ENCODE measurements around the gene TRIM2. TPM values are rescaled to one million over a fixed set of nuclear protein-coding genes. Genes with fewer than 3 reads are reported as not detected.

Gene TRIM2
- polyA plus RNA-seq, 3 donors, result 0.50 to 0.96 (median 0.76) TPM

DNA sequence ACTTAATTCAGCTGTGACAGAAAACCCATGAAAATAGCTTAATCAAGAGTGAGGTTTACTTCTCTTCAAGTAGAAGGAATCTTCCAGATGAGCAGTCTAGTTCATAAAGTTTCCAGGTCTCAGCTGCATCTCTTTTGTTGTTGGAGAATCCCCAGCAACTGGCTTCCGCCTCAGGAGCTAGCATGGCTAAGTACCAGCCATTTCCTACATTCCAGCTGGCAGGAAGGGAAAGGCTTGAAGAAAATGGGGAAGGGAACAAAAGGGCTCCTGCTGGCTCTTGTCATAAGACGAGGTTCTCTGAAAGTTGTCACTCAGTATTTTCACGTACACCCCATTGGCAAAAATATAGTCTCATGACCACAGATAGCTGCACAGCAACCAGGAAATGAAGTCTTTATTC lies 27.3 kb upstream of the TRIM2 start:
- intact Hi-C loops (cut with micrococcal nuclease), result no loop called here
- Histone ChIP-seq H3K4me1 (ENCODE audit: control insufficient read depth in 1 of 2, insufficient read depth in 2 of 2, low read length in 2 of 2) (no peaks in the 10 kb centered on the region), H3K4me2 (replicated peaks; ENCODE audit: extremely low read depth, low read length, poor library complexity, severe bottlenecking) (no peak overlapping the region), H3K27me3 (ENCODE audit: control insufficient read depth in 2 of 2, insufficient read depth in 2 of 2, low read length in 2 of 2) (no peaks in the 10 kb centered on the region), H3K9me3 (replicated peaks in 1 of 2; ENCODE audit: control insufficient read depth in 1 of 2, insufficient read depth in 1 of 2, low read length in 2 of 2) (no peaks in the 10 kb centered on the region), H2AFZ (ENCODE audit: insufficient read depth, low read depth, low read length, poor library complexity, severe bottlenecking) (no peak overlapping the region), H4K20me1 (ENCODE audit: insufficient read depth, low read length) (no peaks in the 10 kb centered on the region), H3K4me3 (replicated peaks in 1 of 3; ENCODE audit: low read depth in 2 of 3, low read length in 3 of 3) (no peak overlapping the region), H3K27ac (ENCODE audit: low read depth in 1 of 2, low read length in 2 of 2) (no peak overlapping the region), H3K9ac (ENCODE audit: insufficient read depth, low read length, poor library complexity, severe bottlenecking) (no peak overlapping the region), H3K36me3 (replicated peaks in 1 of 2; ENCODE audit: control insufficient read depth in 1 of 2, insufficient read depth in 2 of 2, low read length in 2 of 2) (no peaks in the 10 kb centered on the region), H3K79me2 (ENCODE audit: insufficient read depth, low read length) (no peaks in the 10 kb centered on the region)
- Mint-ChIP-seq H3K4me1 (no peaks in the 10 kb centered on the region), H3K27me3 (ENCODE audit: low read depth in 3 of 3) (peaks cover 0 to 3% (median 3%) of the 10 kb centered on the region in 3 donors), H3K9me3 (peaks cover 0 to 3% (median 0%) of the 10 kb centered on the region in 7 donors), H3K27ac (no peak overlapping the region), H3K4me3 (no peak overlapping the region), H3K36me3 (no peaks in the 10 kb centered on the region)
- no peak for DNase-seq
- WGBS (ENCODE audit: insufficient coverage), result 80% methylated on average over 1 of the region's 3 CpGs
- no peak for TF ChIP-seq CTCF (IDR thresholded peaks at IDR 0.05)

DNA sequence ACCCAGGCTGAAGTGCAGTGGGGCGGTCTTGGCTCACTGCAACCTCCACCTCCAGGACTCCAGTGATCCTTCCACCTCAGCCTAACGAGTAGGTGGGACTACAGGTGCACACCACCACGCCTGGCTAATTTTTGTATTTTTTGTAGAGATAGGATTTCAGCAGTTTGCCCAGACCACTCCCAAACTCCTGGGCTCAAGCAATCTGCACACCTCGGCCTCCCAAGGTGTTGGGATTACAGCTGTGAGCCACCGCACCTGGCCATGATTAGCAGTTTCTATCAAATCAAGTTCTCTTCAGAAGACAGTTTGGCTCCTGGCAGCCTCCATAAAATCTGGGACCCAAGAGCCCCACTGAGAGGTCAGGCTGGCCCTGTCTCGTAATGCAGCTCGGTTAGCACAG lies 26.4 kb upstream of the TRIM2 start:
- H3K79me2 ChIP-seq (ENCODE audit: insufficient read depth, low read length), result no peaks in the 10 kb centered on the region
- H3K9me3 Mint-ChIP-seq, result peaks cover 0 to 2% (median 0%) of the 10 kb centered on the region in 7 donors
- no peaks in the 10 kb centered on the region for H3K36me3 ChIP-seq (replicated peaks in 1 of 2; ENCODE audit: control insufficient read depth in 1 of 2, insufficient read depth in 2 of 2, low read length in 2 of 2)
- no peaks in the 10 kb centered on the region for H3K9me3 ChIP-seq (replicated peaks in 1 of 2; ENCODE audit: control insufficient read depth in 1 of 2, insufficient read depth in 1 of 2, low read length in 2 of 2)
- H3K4me3 ChIP-seq (replicated peaks in 1 of 3; ENCODE audit: low read depth in 2 of 3, low read length in 3 of 3), result no peak overlapping the region
- intact Hi-C loops (cut with micrococcal nuclease), result no loop called here
- no peaks in the 10 kb centered on the region for H3K36me3 Mint-ChIP-seq
- H3K4me1 ChIP-seq (ENCODE audit: control insufficient read depth in 1 of 2, insufficient read depth in 2 of 2, low read length in 2 of 2), result no peaks in the 10 kb centered on the region
- H3K9ac ChIP-seq (ENCODE audit: insufficient read depth, low read length, poor library complexity, severe bottlenecking), result no peak overlapping the region
- H3K4me3 Mint-ChIP-seq, result no peak overlapping the region
- H3K27ac ChIP-seq (ENCODE audit: low read depth in 1 of 2, low read length in 2 of 2), result no peak overlapping the region
- TF ChIP-seq CTCF (IDR thresholded peaks at IDR 0.05), result no peak
- H3K27me3 Mint-ChIP-seq (ENCODE audit: low read depth in 3 of 3), result peaks cover 0 to 5% (median 4%) of the 10 kb centered on the region in 3 donors
- 98% methylated on average over 4 of the region's 7 CpGs for WGBS (ENCODE audit: insufficient coverage)
- H3K27ac Mint-ChIP-seq, result no peak overlapping the region
- H3K4me1 Mint-ChIP-seq, result no peaks in the 10 kb centered on the region
- no peak overlapping the region for H2AFZ ChIP-seq (ENCODE audit: insufficient read depth, low read depth, low read length, poor library complexity, severe bottlenecking)
- H4K20me1 ChIP-seq (ENCODE audit: insufficient read depth, low read length), result no peaks in the 10 kb centered on the region
- no peak overlapping the region for H3K4me2 ChIP-seq (replicated peaks; ENCODE audit: extremely low read depth, low read length, poor library complexity, severe bottlenecking)
- DNase-seq, result no peak
- H3K27me3 ChIP-seq (ENCODE audit: control insufficient read depth in 2 of 2, insufficient read depth in 2 of 2, low read length in 2 of 2), result no peaks in the 10 kb centered on the region

Data from CD14-positive monocyte (primary cell).